ENCODE results near the gene KANSL3.

Gene KANSL3

DNA sequence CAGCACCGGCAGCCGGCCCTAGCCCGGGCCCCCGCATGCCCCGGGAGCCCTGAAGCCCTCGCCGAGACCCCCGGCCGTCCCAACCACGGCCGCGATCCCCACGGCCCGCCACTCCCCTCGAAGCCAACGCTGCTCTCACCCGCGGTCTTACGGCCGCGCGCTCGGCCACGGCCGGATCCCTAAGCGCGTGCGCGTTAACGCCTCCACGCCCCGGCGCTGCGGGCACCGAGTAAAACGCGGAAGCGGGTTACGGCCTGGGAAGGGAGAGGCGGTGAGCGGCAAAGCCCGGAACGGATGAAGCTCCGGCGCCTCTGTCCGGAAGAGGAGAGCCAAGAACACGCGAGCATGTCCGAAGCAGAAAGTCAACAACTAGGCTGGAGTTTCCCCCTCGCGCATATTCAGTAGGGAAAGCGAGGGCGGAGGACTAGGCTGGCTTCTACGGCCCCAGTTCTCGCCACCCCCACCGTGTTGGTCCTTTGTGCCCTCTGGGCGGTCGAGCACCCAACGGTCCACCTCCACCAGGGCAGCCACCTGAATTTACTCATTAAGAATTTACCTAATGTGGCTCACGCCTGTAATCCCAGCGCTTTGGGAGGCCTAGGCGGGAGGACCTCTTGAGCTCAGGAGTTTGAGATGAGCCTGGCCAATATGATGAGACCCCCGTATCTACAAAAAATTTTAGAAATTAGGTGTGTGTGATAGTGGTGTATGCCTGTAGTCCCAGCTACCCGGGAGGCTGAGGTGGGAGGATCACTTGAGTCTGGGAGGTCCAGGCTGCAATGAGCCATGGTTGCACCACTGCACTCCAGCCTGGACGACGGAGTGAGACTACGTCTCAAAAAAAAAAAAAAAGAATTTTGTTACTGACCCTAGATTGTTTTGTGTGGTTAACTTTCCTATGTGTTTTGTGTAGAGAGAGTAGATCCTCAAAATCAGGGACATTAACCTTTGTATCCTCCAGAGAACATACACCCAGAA, at the start of gene KANSL3:
KANSL3 (minus strand) TSS at position 169 of the 978 bp plus-strand sequence. CDS start 1,177 bp downstream, outside the sequence.
- peak within 1 kb of the TSS; percentile 81 to 90 (median 82) for H3K4me3 ChIP-seq (ENCODE audit: low read depth in 1 of 5, low read length in 5 of 5)
- H3K9ac ChIP-seq (ENCODE audit: low read length in 5 of 5), result peak within 1 kb of the TSS; percentile 72 to 87 (median 85)
- peaks cover 3 to 18% (median 5%) of the 10 kb centered on the region in 5 donors for H3K36me3 ChIP-seq (ENCODE audit: control insufficient read depth in 5 of 5, insufficient read depth in 5 of 5, low read length in 5 of 5)
- H3K27me3 ChIP-seq (ENCODE audit: control insufficient read depth in 5 of 5, insufficient read depth in 4 of 5, low read length in 5 of 5), result no peaks in the 10 kb centered on the region
- peaks cover 10 to 37% (median 28%) of the 10 kb centered on the region in 5 donors for H3K4me1 ChIP-seq (ENCODE audit: control insufficient read depth in 5 of 5, insufficient read depth in 5 of 5, low read length in 5 of 5)
- peak within 1 kb of the TSS; percentile 84 for H3K27ac ChIP-seq (ENCODE audit: low read depth, low read length)
- no peaks in the 10 kb centered on the region for H3K9me3 ChIP-seq (ENCODE audit: control insufficient read depth in 5 of 5, low read length in 5 of 5)

DNA sequence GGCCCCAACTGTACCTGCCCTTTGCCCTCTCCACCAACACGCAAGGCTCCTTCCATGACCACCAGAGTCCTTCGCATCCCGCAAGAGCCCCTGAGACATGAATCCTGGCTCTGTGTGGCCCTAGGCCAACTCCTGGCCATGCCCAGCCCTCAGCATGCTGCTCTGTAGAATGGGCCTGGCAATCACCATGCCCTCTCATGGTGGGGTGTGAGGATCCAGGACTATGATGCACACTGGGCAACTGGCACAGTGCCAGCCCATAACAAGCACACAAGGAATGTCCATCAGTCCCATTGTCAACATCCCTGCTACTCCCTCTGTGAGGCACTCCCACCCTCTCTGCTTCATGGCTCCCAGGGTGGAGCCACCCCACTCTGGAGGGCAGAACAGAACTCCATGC, 49.2 kb upstream of the KANSL3 start:
- Histone ChIP-seq H3K27me3 (ENCODE audit: control insufficient read depth in 5 of 5, insufficient read depth in 4 of 5, low read length in 5 of 5) (peaks cover 0 to 25% (median 10%) of the 10 kb centered on the region in 5 donors), H3K4me1 (ENCODE audit: control insufficient read depth in 5 of 5, insufficient read depth in 5 of 5, low read length in 5 of 5) (peaks cover 0 to 10% (median 7%) of the 10 kb centered on the region in 5 donors), H3K4me3 (ENCODE audit: low read depth in 1 of 5, low read length in 5 of 5) (no peak overlapping the region), H3K27ac (ENCODE audit: low read depth, low read length) (no peak overlapping the region), H3K9me3 (ENCODE audit: control insufficient read depth in 5 of 5, low read length in 5 of 5) (no peaks in the 10 kb centered on the region), H3K36me3 (ENCODE audit: control insufficient read depth in 5 of 5, insufficient read depth in 5 of 5, low read length in 5 of 5) (no peaks in the 10 kb centered on the region), H3K9ac (ENCODE audit: low read length in 5 of 5) (no peak overlapping the region)

DNA sequence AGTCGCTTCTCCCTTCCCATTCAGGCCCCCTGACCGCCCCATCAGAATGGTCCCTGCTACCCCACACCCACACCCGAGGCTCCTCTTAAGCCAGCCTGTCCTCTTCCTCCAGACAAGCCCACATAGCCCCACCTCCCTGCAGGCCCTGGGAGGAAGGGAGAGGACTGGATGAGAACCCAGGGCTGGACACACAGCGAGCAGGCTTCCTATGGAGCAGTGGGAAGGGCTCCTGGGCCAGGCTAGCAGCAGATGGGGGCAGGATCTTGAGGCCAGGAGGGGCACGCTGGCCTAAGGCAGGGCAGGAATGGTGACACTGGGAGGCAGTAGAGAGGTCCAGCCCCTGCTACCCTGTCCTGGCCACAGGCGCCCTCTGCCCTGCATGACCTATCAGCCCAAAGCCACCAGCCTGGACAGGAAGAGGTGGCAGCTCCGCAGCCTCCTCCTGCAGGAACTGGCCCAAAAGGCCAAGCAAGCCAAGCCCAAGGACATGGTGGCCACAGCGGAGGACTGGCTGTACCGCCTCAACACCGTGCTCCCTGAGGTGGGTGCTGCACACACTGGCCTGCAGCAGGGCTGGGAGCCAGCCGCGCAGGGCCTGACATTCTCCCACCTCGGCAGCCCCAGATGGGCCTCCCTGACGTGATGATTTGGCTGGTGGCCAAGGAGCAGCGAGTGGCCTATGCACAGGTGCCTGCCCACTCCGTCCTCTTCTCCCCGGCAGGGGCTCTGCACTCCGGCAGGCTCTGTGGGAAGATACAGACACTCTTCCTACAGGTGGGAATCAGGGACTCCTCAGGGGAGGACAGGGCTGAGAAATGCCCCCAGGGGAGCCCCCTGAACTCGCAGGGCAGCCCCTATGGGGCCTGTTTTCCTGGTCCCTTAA, 47.7 kb upstream of the KANSL3 start:
- H3K4me1 ChIP-seq (ENCODE audit: control insufficient read depth in 5 of 5, insufficient read depth in 5 of 5, low read length in 5 of 5), result peaks cover 0 to 10% (median 7%) of the 10 kb centered on the region in 5 donors
- peaks cover 0 to 25% (median 10%) of the 10 kb centered on the region in 5 donors for H3K27me3 ChIP-seq (ENCODE audit: control insufficient read depth in 5 of 5, insufficient read depth in 4 of 5, low read length in 5 of 5)
- no peaks in the 10 kb centered on the region for H3K36me3 ChIP-seq (ENCODE audit: control insufficient read depth in 5 of 5, insufficient read depth in 5 of 5, low read length in 5 of 5)
- no peak overlapping the region for H3K27ac ChIP-seq (ENCODE audit: low read depth, low read length)
- no peak overlapping the region for H3K9ac ChIP-seq (ENCODE audit: low read length in 5 of 5)
- no peak overlapping the region for H3K4me3 ChIP-seq (ENCODE audit: low read depth in 1 of 5, low read length in 5 of 5)
- no peaks in the 10 kb centered on the region for H3K9me3 ChIP-seq (ENCODE audit: control insufficient read depth in 5 of 5, low read length in 5 of 5)

DNA sequence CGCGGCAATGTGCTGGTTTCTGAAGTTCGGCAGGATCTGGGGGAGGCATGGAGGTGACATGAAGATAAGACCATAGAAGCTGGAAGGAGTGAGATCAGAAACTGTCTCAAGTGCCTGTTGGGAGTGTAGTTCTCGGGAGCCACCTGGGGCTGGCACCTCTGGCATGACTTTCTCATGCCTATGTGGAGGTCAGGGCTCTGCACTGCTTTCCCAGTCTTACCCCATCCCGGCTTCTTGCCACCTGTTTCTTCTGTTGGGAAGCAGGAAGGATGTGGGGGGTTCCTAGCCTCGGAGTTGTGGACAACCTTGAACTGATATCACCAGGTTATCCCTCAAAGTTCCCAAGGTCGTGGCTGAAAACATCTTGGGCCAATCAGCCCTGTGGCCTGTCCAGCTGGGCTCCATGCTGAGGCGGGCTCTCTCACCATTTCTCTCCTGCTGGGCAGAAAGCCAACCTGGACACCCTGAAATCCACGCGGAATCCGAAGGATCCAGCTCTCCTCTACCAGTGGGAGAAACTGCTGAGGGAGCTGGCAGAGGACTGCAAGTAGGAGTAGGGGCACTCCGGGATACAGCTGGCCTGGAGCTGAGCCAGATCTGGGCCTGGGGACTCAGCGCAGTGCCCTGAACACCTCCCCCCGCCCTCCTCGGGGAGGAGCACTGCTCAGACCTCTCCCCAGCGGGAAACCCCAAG, 46.9 kb upstream of the KANSL3 start:
- Histone ChIP-seq H3K9me3 (ENCODE audit: control insufficient read depth in 5 of 5, low read length in 5 of 5) (no peaks in the 10 kb centered on the region), H3K36me3 (ENCODE audit: control insufficient read depth in 5 of 5, insufficient read depth in 5 of 5, low read length in 5 of 5) (no peaks in the 10 kb centered on the region), H3K27me3 (ENCODE audit: control insufficient read depth in 5 of 5, insufficient read depth in 4 of 5, low read length in 5 of 5) (peaks cover 0 to 25% (median 10%) of the 10 kb centered on the region in 5 donors), H3K9ac (ENCODE audit: low read length in 5 of 5) (no peak overlapping the region), H3K27ac (ENCODE audit: low read depth, low read length) (no peak overlapping the region), H3K4me1 (ENCODE audit: control insufficient read depth in 5 of 5, insufficient read depth in 5 of 5, low read length in 5 of 5) (peaks cover 0 to 10% (median 7%) of the 10 kb centered on the region in 5 donors), H3K4me3 (ENCODE audit: low read depth in 1 of 5, low read length in 5 of 5) (no peak overlapping the region)

DNA sequence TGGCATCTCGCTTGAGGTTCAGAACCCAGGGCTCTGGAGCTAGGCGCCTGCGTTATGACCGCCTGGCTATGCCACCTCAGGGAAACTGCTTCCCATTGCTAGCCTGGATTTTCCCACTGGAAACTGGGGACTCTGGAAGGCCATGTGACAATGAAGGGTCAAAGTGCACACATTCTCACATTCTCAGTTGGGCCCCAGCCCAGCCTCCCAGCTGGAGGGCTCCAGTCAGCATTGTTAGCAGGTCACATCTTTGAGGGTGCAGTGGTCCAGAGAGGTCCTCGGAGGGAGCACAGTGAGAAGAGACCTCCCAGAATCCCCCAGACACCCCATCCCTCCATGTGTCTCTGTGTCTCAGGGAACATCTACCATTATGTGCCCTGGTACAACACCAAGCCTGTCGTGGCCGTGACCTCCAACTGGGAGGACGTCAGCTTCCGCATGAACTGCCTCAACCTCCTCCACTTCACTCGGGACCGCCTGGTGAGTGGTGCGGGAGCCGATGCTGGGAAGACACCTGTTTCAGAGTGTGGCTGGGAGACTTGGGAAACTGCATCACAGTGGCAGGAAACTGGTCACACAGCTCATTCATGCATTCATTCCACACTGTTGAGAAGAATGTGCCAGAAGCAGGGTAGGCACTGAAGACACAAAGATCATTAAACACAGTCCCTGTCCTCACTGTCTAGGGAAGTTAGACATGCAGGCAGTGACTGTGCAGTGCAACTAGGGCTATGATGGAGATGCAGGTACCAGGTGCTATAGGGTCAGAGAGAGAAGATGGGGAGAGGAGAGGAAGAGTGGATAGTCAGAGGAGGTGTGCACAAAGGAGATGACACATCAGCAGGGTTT, 46.1 kb upstream of the KANSL3 start:
- H3K4me1 ChIP-seq (ENCODE audit: control insufficient read depth in 5 of 5, insufficient read depth in 5 of 5, low read length in 5 of 5), result peaks cover 0 to 10% (median 7%) of the 10 kb centered on the region in 5 donors
- H3K9me3 ChIP-seq (ENCODE audit: control insufficient read depth in 5 of 5, low read length in 5 of 5), result no peaks in the 10 kb centered on the region
- no peak overlapping the region for H3K4me3 ChIP-seq (ENCODE audit: low read depth in 1 of 5, low read length in 5 of 5)
- H3K27ac ChIP-seq (ENCODE audit: low read depth, low read length), result no peak overlapping the region
- H3K9ac ChIP-seq (ENCODE audit: low read length in 5 of 5), result no peak overlapping the region
- peaks cover 0 to 25% (median 10%) of the 10 kb centered on the region in 5 donors for H3K27me3 ChIP-seq (ENCODE audit: control insufficient read depth in 5 of 5, insufficient read depth in 4 of 5, low read length in 5 of 5)
- H3K36me3 ChIP-seq (ENCODE audit: control insufficient read depth in 5 of 5, insufficient read depth in 5 of 5, low read length in 5 of 5), result no peaks in the 10 kb centered on the region

DNA sequence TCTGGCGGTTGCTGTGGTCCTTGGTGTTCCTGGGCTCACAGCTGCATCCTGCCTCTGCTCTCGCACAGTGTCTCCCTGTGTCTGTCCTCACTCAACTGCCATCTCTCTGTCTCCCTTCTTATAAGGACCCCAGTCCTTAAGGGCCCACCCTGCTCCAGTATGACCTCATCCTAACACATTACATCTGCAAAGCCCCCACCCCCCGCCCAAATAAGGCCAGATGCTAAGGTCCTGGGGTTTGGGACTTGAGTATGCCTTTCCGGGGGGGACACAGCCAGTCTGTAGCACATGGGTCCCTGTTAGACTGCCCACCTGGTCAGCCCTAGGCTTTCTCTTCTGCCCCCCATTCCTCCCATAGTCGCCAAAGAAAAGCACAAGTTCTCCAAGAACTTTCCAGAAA, 45.2 kb upstream of the KANSL3 start:
- Histone ChIP-seq H3K9ac (ENCODE audit: low read length in 5 of 5) (no peak overlapping the region), H3K9me3 (ENCODE audit: control insufficient read depth in 5 of 5, low read length in 5 of 5) (no peaks in the 10 kb centered on the region), H3K27ac (ENCODE audit: low read depth, low read length) (no peak overlapping the region), H3K27me3 (ENCODE audit: control insufficient read depth in 5 of 5, insufficient read depth in 4 of 5, low read length in 5 of 5) (peaks cover 0 to 25% (median 10%) of the 10 kb centered on the region in 5 donors), H3K4me1 (ENCODE audit: control insufficient read depth in 5 of 5, insufficient read depth in 5 of 5, low read length in 5 of 5) (peaks cover 0 to 10% (median 7%) of the 10 kb centered on the region in 5 donors), H3K4me3 (ENCODE audit: low read depth in 1 of 5, low read length in 5 of 5) (no peak overlapping the region), H3K36me3 (ENCODE audit: control insufficient read depth in 5 of 5, insufficient read depth in 5 of 5, low read length in 5 of 5) (no peaks in the 10 kb centered on the region)

DNA sequence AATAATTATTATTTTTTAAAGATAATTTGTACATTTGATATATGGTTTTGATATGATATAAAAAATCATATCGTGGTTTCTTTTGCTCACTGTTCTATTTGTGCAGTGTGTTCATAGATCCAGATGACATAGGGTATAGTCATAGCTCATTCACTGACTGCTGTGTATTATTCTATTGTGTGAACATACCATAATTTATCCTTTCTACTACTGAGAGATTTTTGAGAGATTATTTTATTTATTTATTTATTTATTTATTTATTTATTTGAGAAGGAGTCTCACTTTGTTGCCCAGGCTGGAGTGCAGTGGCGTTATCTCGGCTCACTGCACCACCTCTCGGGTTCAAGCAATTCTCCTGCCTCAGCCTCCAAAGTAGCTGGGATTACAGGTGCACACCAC, 43.4 kb upstream of the KANSL3 start:
- H3K4me3 ChIP-seq (ENCODE audit: low read depth in 1 of 5, low read length in 5 of 5), result no peak overlapping the region
- H3K27ac ChIP-seq (ENCODE audit: low read depth, low read length), result no peak overlapping the region
- H3K9ac ChIP-seq (ENCODE audit: low read length in 5 of 5), result no peak overlapping the region
- peaks cover 0 to 25% (median 10%) of the 10 kb centered on the region in 5 donors for H3K27me3 ChIP-seq (ENCODE audit: control insufficient read depth in 5 of 5, insufficient read depth in 4 of 5, low read length in 5 of 5)
- no peaks in the 10 kb centered on the region for H3K9me3 ChIP-seq (ENCODE audit: control insufficient read depth in 5 of 5, low read length in 5 of 5)
- H3K36me3 ChIP-seq (ENCODE audit: control insufficient read depth in 5 of 5, insufficient read depth in 5 of 5, low read length in 5 of 5), result no peaks in the 10 kb centered on the region
- H3K4me1 ChIP-seq (ENCODE audit: control insufficient read depth in 5 of 5, insufficient read depth in 5 of 5, low read length in 5 of 5), result peaks cover 0 to 10% (median 7%) of the 10 kb centered on the region in 5 donors

DNA sequence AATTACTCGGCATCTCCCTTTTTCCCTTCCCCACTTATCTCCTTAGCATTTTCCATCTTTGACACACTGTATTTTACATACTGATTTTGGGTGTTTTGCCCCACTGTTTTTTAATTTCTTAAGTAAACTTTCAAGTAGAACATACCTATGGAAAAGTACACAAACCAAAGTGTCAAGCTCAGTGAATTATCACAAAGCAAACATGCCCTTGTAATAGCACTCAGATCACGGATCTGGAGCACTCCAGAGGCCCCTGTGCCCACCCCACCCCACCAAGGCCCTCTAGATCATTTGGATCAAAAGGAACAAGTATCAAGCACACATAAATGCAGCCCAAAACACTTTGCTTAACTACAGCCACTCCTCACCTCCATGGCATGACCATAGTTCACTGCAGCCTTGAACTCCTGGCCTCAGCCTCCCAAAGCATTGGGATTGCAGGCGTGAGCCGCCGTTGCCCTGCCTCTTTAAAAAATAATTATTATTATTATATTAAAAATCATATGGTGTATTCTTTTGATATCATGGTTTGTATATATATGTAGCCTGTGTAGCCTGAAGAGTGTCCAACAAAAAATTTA, 42.5 kb upstream of the KANSL3 start:
- Histone ChIP-seq H3K9ac (ENCODE audit: low read length in 5 of 5) (no peak overlapping the region), H3K4me3 (ENCODE audit: low read depth in 1 of 5, low read length in 5 of 5) (no peak overlapping the region), H3K4me1 (ENCODE audit: control insufficient read depth in 5 of 5, insufficient read depth in 5 of 5, low read length in 5 of 5) (peaks cover 0 to 7% (median 4%) of the 10 kb centered on the region in 5 donors), H3K9me3 (ENCODE audit: control insufficient read depth in 5 of 5, low read length in 5 of 5) (no peaks in the 10 kb centered on the region), H3K36me3 (ENCODE audit: control insufficient read depth in 5 of 5, insufficient read depth in 5 of 5, low read length in 5 of 5) (no peaks in the 10 kb centered on the region), H3K27me3 (ENCODE audit: control insufficient read depth in 5 of 5, insufficient read depth in 4 of 5, low read length in 5 of 5) (peaks cover 0 to 18% (median 5%) of the 10 kb centered on the region in 5 donors), H3K27ac (ENCODE audit: low read depth, low read length) (no peak overlapping the region)
